ENCODE measurements around the gene IFT43.
A peak's percentile ranks its signal among the peaks of the same experiment; 100 is the strongest.

DNA sequence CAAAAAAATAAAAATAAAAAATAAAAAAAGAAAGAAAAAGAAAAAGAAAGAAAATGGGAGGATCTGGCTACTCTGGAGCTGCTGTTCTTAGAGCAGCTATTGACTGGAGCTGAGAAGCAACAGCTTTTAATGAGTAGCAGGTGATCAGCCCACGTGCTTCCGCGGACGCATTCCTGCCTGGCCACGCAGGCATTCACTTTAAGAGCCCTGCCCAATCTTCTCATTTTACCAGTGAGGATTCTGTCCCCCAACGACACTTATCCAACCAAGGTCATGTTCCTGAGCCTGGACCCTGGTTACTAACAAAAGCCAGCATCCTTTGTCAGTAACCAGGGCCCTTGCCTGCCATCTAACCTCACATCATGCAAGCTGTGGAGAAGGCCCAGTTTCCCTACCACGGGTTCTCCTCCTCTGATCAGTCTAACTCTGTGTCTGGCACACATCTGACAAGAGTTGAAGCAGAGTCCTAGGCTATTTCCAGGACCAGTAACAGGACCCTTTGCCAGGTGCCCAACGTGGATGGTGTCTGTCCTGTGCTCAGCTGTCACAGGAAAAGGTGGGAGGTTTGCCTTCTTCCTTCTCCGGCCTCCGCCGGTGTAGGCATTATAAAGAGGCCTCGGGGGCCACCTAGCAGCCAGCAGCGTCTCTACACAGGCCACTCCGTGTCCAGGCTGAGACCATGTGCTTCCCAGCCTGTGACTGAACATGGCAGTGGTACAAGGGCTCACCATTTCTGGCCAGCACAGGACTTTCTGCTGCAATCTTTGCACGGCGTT, 105.2 kb downstream of the IFT43 start:
- TF ChIP-seq, protein P1, sequence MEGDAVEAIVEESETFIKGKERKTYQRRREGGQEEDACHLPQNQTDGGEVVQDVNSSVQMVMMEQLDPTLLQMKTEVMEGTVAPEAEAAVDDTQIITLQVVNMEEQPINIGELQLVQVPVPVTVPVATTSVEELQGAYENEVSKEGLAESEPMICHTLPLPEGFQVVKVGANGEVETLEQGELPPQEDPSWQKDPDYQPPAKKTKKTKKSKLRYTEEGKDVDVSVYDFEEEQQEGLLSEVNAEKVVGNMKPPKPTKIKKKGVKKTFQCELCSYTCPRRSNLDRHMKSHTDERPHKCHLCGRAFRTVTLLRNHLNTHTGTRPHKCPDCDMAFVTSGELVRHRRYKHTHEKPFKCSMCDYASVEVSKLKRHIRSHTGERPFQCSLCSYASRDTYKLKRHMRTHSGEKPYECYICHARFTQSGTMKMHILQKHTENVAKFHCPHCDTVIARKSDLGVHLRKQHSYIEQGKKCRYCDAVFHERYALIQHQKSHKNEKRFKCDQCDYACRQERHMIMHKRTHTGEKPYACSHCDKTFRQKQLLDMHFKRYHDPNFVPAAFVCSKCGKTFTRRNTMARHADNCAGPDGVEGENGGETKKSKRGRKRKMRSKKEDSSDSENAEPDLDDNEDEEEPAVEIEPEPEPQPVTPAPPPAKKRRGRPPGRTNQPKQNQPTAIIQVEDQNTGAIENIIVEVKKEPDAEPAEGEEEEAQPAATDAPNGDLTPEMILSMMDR (IDR thresholded peaks at IDR 0.05): peak; percentile 14
- TF ChIP-seq EZH2 (IDR thresholded peaks at IDR 0.05): no peak

Data from neural progenitor cell (in vitro differentiated cells).